ENCODE data around the gene PPP2R5E. TPM values are rescaled to one million over a fixed set of nuclear protein-coding genes. Genes with fewer than 3 reads are reported as not detected.
A peak's percentile ranks its signal among the peaks of the same experiment; 100 is the strongest.

PPP2R5E gene
- total and polyA plus RNA-seq, 9 of the 15 experiments (the other 6 are each of a cell fraction or from before 2014, with no cell fraction given): 4.2 to 30.3 (median 11.0) TPM

- Histone ChIP-seq H3K9ac (ENCODE audit: insufficient read depth in 1 of 2, low read depth in 2 of 2, low read length in 2 of 2) (no peak overlapping the region), H2AFZ (ENCODE audit: low read depth, low read length) (no peak overlapping the region), H3K4me1 (replicated peaks in 1 of 2; ENCODE audit: control insufficient read depth in 2 of 2, insufficient read depth in 2 of 2, low read length in 2 of 2) (no peaks in the 10 kb centered on the region; a peak in 2 of 5 replicates), H4K20me1 (replicated peaks; ENCODE audit: control insufficient read depth, insufficient read depth, low read length) (no peaks in the 10 kb centered on the region), H3K36me3 (ENCODE audit: control insufficient read depth, insufficient read depth, low read length) (peaks cover 5% of the 10 kb centered on the region; the same call in 2 of the 3 replicates), H3K9me3 (replicated peaks; ENCODE audit: control insufficient read depth, insufficient read depth, low read depth, low read length) (no peaks in the 10 kb centered on the region), H3K4me3 (no peak overlapping the region), H3K9me1 (ENCODE audit: control insufficient read depth, insufficient read depth, low read length) (no peaks in the 10 kb centered on the region), H3K4me2 (ENCODE audit: insufficient read depth, low read length) (no peak overlapping the region), H3K27ac (ENCODE audit: extremely low read depth, low read depth, low read length) (no peak overlapping the region), H3K27me3 (ENCODE audit: control insufficient read depth in 2 of 2, insufficient read depth in 2 of 2, low read length in 2 of 2) (no peaks in the 10 kb centered on the region), H3K79me2 (ENCODE audit: control insufficient read depth, insufficient read depth, low read length) (peaks cover 69% of the 10 kb centered on the region)
- ATAC-seq (peak; percentile 42; the same call in 1 of the 3 replicates), DNase-seq (ENCODE audit: extremely low read depth in 1 of 4, low spot score in 3 of 4) (no peak), FAIRE-seq (no peak)
- ChIA-PET CTCF (ENCODE audit: low intra/inter-chr PET ratio) (no interaction called here), POLR2A (no interaction called here)
- TF ChIP-seq CREBBP (IDR thresholded peaks at IDR 0.05; ENCODE audit: low read depth, low read length) (no peak), RFX1 (IDR thresholded peaks at IDR 0.05) (peak; percentile 74), PKNOX1 (IDR thresholded peaks at IDR 0.05) (peak; percentile 78), KDM4B (IDR thresholded peaks at IDR 0.05; ENCODE audit: borderline replicate concordance in 2 of 2, low read depth in 1 of 2) (no peak), MNT (conservative IDR thresholded peaks at IDR 0.05) (0 out of 4 replicates have a peak, but pooled peaks of 1 of the 2 experiments have one; percentile 25)
- in situ Hi-C loops (cut with MboI): no loop called here
- WGBS (ENCODE audit: insufficient coverage, low coverage, missing lambda C conversion rate): 44% methylated on average over 3 of the region's 5 CpGs
- intact Hi-C loops (cut with micrococcal nuclease): no loop called here
- no TSS peak for BruUV-seq (replicated peaks)
These were observed 35.1 kb downstream of the PPP2R5E start for GRCh38 chr14:63508033-63508432.
